Natural killer cell (primary cell): ENCODE results near the gene TMEM53. TPM values are rescaled to one million over a fixed set of nuclear protein-coding genes. Genes with fewer than 3 reads are reported as not detected.

Experiments
- ATAC-seq, 3 donors: fragments of 150-1000 bp in 2 of 3; fragments of 200-7000 bp in 1 of 3; cut with Tn5 transposase; 1 replicate in 1 of 3; 2 replicates in 2 of 3; pipeline ENCODE4 v1.10.0; 2021; ENCODE audit warnings: mild to moderate bottlenecking in 2 of 3, moderate library complexity in 2 of 3
- DNase-seq, 2 donors: peaks; one replicate each; pipeline versions ENCODE4 v3.0.0 to v3.0.0-alpha.2; 2013 to 2021; ENCODE audit warnings: mixed read lengths in 1 of 2
- H3K27ac ChIP-seq: one replicate; pipeline ENCODE4 v1.5.1; 2013; ENCODE audit warnings: mild to moderate bottlenecking, low read length
- H3K27me3 ChIP-seq: one replicate; pipeline ENCODE4 v1.6.1; 2013; ENCODE audit warnings: low read length; ENCODE audit not compliant: control insufficient read depth, insufficient read depth
- H3K36me3 ChIP-seq: one replicate; pipeline ENCODE4 v1.6.1; 2013; ENCODE audit warnings: low read length; ENCODE audit not compliant: control insufficient read depth, insufficient read depth
- H3K4me1 ChIP-seq: one replicate; pipeline ENCODE4 v1.6.1; 2013; ENCODE audit warnings: low read length; ENCODE audit not compliant: control insufficient read depth, insufficient read depth
- H3K4me3 ChIP-seq: one replicate; pipeline ENCODE4 v1.5.1; 2013; ENCODE audit warnings: low read length
- H3K9me3 ChIP-seq: one replicate; pipeline ENCODE4 v1.6.1; 2013; ENCODE audit warnings: low read length; ENCODE audit not compliant: control insufficient read depth, insufficient read depth
- H3K27ac Mint-ChIP-seq, 2 donors: one replicate each; pipeline ENCODE4 v1.8.0; 2022; ENCODE audit warnings: mild to moderate bottlenecking in 2 of 2, mixed read lengths in 2 of 2, moderate library complexity in 1 of 2
- H3K27me3 Mint-ChIP-seq, 2 donors: one replicate each; pipeline ENCODE4 v1.8.0; 2022; ENCODE audit warnings: low read depth in 2 of 2, mixed read lengths in 2 of 2
- H3K36me3 Mint-ChIP-seq: one replicate; pipeline ENCODE4 v1.8.0; 2022; ENCODE audit warnings: mixed read lengths
- H3K4me1 Mint-ChIP-seq, 2 donors: one replicate each; pipeline ENCODE4 v1.8.0; 2022; ENCODE audit warnings: mixed read lengths in 2 of 2
- H3K4me3 Mint-ChIP-seq: one replicate; pipeline ENCODE4 v1.8.0; 2022; ENCODE audit warnings: mild to moderate bottlenecking, moderate library complexity, mixed read lengths
- H3K9me3 Mint-ChIP-seq, 2 donors: one replicate each; pipeline ENCODE4 v1.8.0; 2022; ENCODE audit warnings: mixed read lengths in 2 of 2
- CTCF ChIP-seq: fragments of 200-600 bp; IDR thresholded peaks from one replicate; pipeline ENCODE4 v1.8.0; 2022; ENCODE audit warnings: antibody characterized with exemption
- WGBS: methylation state at CpG from one replicate; pipeline ENCODE4 v1.1.7; 2013; ENCODE audit warnings: missing lambda C conversion rate; ENCODE audit not compliant: insufficient coverage; 5-methylcytosine and 5-hydroxymethylcytosine counted together
- intact Hi-C: fragments of 100-400 bp; cut with micrococcal nuclease; formaldehyde crosslinking; loops from one replicate; pipeline ENCODE4 v1.14.2; 2022
- total RNA-seq, 4 donors: library from RNA; stranded (reverse); fragments of 120-200 nt in 1 of 4; gene quantifications; one replicate each; pipeline versions ENCODE4 v1.2.3 to v1.2.4, GENCODE V29; 2013 to 2022

Gene TMEM53
- total RNA-seq, 3 donors from 2014 or later (not counting 1 experiment from before 2014, with no cell fraction given) = 2.2 to 3.8 (median 3.3) TPM

- no peak overlapping the region for H3K27ac ChIP-seq
- TF ChIP-seq CTCF = no peak
- no peak for ATAC-seq
- Mint-ChIP-seq H3K27ac (no peak overlapping the region), H3K4me1 (no peaks in the 10 kb centered on the region), H3K9me3 (no peaks in the 10 kb centered on the region), H3K4me3 (no peak overlapping the region), H3K27me3 (no peaks in the 10 kb centered on the region), H3K36me3 (no peaks in the 10 kb centered on the region)
- no peak for DNase-seq
- no peaks in the 10 kb centered on the region for H3K27me3 ChIP-seq
- 87% methylated on average over 3 of the region's 4 CpGs for WGBS
- no peak overlapping the region for H3K4me3 ChIP-seq
- H3K4me1 ChIP-seq = no peaks in the 10 kb centered on the region
- no peaks in the 10 kb centered on the region for H3K9me3 ChIP-seq
- no peaks in the 10 kb centered on the region for H3K36me3 ChIP-seq
- intact Hi-C loops = no loop called here
Observed at GRCh38 chr1:44616284-44616990, 57.8 kb downstream of the TMEM53 start.

- no peak overlapping the region for H3K4me3 Mint-ChIP-seq
- TF ChIP-seq CTCF = no peak
- 88% methylated on average over 6 of the region's 6 CpGs for WGBS
Observed at GRCh38 chr1:44613941-44614340, 60.3 kb downstream of the TMEM53 start.

GRCh38 chr1:44611866-44612265, 62.4 kb downstream of the TMEM53 start:
- H3K36me3 ChIP-seq = no peaks in the 10 kb centered on the region
- TF ChIP-seq CTCF = no peak
- 76% methylated on average over 4 of the region's 4 CpGs for WGBS
- no peaks in the 10 kb centered on the region for H3K4me1 ChIP-seq
- H3K27ac Mint-ChIP-seq = no peak overlapping the region
- H3K4me3 Mint-ChIP-seq = no peak overlapping the region
- H3K36me3 Mint-ChIP-seq = no peaks in the 10 kb centered on the region
- H3K9me3 ChIP-seq = no peaks in the 10 kb centered on the region
- no peaks in the 10 kb centered on the region for H3K9me3 Mint-ChIP-seq
- H3K27ac ChIP-seq = no peak overlapping the region
- no peaks in the 10 kb centered on the region for H3K4me1 Mint-ChIP-seq
- peaks cover 0 to 3% of the 10 kb centered on the region in 2 donors for H3K27me3 Mint-ChIP-seq
- intact Hi-C loops = no loop called here
- no peak overlapping the region for H3K4me3 ChIP-seq
- DNase-seq (no peak), ATAC-seq (no peak)
- H3K27me3 ChIP-seq = no peaks in the 10 kb centered on the region

More at GRCh38 chr1:44613941-44614340, 60.3 kb downstream of the TMEM53 start:
- H3K9me3 Mint-ChIP-seq = no peaks in the 10 kb centered on the region
- no peak overlapping the region for H3K27ac Mint-ChIP-seq
- no peaks in the 10 kb centered on the region for H3K27me3 Mint-ChIP-seq
- H3K4me3 ChIP-seq = no peak overlapping the region
- no peaks in the 10 kb centered on the region for H3K36me3 ChIP-seq
- no peaks in the 10 kb centered on the region for H3K4me1 ChIP-seq
- H3K27ac ChIP-seq = no peak overlapping the region
- ATAC-seq (no peak), DNase-seq (no peak)
- no peaks in the 10 kb centered on the region for H3K36me3 Mint-ChIP-seq
- H3K4me1 Mint-ChIP-seq = no peaks in the 10 kb centered on the region
- H3K27me3 ChIP-seq = no peaks in the 10 kb centered on the region
- no peaks in the 10 kb centered on the region for H3K9me3 ChIP-seq
- intact Hi-C loops = no loop called here

GRCh38 chr1:44611419-44611818, 62.9 kb downstream of the TMEM53 start:
- H3K4me1 Mint-ChIP-seq = no peaks in the 10 kb centered on the region
- no peaks in the 10 kb centered on the region for H3K36me3 Mint-ChIP-seq
- no peak overlapping the region for H3K4me3 Mint-ChIP-seq
- TF ChIP-seq CTCF = no peak
- Histone ChIP-seq H3K9me3 (no peaks in the 10 kb centered on the region), H3K36me3 (no peaks in the 10 kb centered on the region), H3K27me3 (no peaks in the 10 kb centered on the region), H3K27ac (no peak overlapping the region), H3K4me1 (no peaks in the 10 kb centered on the region), H3K4me3 (no peak overlapping the region)
- 75% methylated on average over 5 of the region's 5 CpGs for WGBS
- H3K27ac Mint-ChIP-seq = no peak overlapping the region
- H3K9me3 Mint-ChIP-seq = no peaks in the 10 kb centered on the region
- ATAC-seq (no peak), DNase-seq (no peak)
- intact Hi-C loops = no loop called here
- H3K27me3 Mint-ChIP-seq = peaks cover 0 to 3% of the 10 kb centered on the region in 2 donors
